Measurements from ENCODE around the gene UCKL1.

Gene UCKL1

DNA sequence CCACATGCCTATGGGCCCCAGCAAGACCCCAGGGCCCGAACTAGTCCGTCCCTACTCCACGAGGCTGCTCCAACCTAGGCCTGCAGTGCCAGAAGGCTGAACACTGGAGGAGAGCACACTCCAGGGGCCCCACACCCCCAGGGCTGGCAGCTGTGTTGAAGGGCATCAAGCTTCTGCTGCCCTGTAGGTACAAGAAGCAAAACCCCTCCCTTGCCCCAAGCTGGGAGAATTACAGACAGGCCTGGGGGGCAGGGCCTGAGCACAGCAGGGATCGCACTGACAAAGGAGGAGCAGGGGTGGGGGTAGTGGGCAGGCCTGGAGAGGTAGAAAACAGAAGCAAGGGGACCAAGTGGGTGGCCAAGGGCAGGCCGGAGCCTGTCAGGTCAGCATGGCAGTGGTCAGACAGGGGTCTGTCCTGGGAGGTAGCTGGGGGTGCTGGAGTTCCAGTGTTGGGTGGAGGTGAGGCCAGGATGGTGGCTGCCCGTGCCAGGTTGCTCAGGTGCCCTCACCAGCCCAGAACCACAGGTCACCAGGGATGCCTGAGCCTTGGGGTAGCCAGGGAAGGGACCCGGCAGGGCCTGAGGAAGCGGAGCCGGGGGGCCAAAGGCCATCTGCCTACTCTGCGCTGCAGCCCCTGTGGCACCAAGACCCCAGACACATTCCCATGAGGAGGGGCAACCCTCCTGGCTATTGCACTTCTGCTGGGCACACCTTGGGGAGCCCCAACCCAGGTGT lies 2.9 kb upstream of the UCKL1 start:
- DNase-seq, result no peak

DNA sequence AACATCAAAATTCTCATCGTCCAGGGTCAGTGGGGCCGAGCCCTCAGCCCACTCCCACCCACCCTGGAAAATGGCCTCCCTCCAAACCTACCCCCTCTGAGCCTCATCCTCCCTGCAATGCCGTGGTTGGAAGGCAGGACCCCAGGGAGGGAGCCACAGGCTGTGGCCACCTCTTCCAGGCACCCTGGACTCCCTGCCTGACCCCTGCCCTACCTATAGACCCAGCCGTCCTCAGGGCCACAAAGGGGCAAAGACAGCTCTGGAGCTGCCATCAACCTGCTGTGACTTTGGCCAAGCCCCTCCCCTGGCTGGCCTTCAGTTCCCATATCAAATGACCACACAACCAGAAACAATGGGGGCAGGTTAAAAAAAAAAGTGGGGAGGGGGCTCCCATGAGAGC lies 2.3 kb upstream of the UCKL1 start:
- no peak for DNase-seq

GRCh38 chr20:63957690-63958441 lies 1.6 kb upstream of the UCKL1 start:
- no peak for DNase-seq

GRCh38 chr20:63957004-63957689 lies 931 bp upstream of the UCKL1 start:
- DNase-seq, result peak; percentile 70

DNA sequence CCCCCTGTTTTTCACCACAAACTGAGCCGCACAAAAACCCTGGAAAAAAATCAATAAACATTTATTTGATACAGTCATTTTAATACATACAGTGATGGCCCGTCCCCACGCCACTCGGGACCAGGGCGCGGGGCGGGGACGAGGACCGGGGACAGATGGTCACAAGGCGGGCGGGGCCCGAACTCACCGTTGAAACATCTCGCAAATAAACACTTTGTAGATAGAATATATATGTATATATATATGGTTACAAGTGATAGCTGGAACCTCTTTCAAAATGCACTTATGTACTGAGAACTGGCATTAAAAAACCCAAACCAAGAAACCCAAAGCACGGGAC lies 418 bp upstream of the UCKL1 start:
- DNase-seq, result peak; percentile 80

DNA sequence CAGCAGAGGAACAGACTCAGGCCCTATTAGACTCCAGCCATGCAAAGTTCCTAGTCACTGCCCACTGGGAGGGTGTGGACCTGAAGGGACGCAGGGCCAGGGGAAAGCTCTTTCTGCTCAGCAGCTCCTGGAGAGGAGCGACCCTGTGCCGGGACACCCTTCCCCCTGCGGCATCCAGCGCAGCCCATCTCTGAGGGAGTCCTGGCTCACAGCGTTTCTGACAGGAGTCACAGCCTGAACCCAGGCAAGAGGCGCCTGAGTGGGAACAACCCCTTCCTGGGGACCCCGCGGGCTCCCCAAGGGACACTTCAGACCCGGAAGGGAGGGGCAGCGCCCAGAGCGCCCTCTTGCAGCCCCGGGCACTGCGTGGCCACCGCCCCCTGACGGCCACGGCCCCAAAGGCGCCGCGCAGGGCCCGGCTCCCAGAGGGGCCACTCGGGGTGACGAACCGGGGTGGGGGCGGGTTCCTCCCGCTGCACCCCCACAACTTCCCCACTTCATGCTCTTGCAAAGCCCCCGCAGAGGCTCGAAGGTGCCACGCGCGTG lies 862 bp downstream of the UCKL1 start:
- no peak for DNase-seq

- DNase-seq, result no peak
Measured at GRCh38 chr20:63953764-63954429, 2.3 kb downstream of the UCKL1 start.

DNA sequence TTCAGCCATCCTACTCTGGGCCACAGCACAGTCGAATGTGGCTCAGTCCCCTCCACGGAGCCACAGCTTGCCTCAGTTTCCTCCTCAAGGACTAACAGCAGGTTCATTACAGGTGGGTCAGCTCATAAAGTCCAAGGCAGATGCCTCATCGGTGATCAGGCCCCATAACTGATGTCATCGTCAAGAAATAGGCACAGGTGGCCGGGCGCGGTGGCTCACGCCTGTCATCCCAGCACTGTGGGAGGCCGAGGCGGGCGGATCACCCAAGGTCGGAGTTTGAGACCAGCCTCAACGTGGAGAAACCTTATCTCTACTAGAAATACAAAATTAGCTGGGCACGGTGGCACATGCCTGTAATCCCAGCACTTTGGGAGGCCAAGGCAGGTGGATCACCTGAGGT lies 3.4 kb downstream of the UCKL1 start:
- no peak for DNase-seq

DNA sequence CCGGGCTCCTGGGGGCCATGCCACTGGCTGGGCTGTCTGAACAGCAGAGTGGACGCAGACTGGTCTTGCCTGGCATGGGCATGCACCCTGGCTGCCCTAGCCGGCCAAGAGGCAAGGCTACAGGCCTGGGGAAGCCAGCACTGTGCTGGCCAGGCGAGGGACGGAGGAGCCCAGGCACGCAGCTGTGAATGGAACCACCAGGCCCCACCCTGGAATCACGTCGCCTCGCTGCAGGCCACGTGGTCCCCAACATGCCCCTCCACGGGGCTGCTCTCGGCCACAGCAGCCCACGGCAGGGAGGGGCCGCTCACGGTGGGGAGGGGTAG lies 4.0 kb downstream of the UCKL1 start:
- no peak for DNase-seq

DNA sequence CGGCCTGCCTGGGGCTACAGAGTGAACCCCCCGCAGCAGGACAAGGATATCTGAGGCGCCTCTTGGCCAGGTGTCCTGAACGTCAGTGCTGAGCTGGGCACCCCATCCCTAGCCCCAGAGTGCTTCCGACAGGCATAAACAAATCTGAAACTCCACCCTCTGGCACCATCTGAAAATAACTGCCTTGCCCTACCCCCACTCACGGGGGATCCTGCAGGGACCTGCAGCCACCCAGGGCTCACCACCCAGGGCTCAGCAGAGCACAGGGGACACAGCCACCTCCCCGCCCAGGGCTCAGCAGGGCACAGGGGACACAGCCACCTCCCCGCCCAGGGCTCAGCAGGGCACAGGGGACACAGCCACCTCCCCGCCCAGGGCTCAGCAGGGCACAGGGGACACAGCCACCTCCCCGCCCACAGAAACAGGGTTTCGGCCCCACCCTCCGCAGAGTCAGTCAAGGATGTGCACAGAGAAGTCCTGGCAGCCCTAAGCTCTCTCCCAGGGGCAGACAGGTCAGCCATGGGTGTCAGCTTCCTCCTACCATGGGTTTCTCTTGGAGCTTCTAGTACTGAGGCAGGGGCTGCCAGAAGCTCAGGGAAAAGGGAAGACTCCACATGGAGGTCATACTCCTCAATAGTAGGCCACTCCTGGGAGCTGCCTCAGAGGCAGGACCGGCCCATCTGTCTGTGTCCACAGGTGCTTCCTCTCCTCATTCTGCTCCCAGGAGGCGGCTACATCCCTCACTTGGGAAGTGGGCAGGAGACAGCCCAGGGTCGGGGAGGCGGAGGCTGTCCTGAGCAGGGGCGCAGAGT lies 4.6 kb downstream of the UCKL1 start:
- no peak for DNase-seq

DNA sequence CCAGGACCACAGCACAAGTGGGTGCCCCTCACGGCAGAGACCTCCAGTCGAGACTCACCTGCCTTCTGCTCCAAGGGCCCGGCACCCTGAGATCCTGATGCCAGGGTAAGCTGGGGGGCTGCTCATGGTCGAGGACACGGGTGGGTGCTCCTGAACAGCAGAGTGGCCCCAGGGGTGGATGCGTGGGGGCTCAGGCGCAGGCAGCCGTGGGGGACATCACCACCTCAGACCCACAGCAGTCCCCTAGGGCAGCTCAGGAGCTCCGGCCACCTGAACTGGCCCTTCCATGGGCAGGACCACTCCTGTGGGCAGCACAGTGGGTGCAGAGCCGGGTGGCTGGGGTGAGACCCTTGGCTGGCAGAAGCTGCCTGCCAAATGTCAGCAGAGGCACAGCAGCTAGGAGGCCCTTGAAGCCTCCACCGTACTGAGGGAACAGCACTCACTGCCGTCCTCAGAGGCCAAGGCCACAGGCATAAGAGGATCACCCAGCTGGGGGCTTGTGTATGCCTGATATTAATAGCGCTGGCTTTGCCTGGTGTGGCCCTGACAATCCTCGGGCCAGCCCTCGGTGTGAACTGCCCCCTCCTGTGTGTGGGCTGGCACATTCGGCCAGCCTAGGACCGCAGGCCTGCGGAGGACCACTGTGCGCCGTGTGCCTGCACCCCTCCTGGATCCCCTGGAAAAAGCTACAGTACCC lies 5.4 kb downstream of the UCKL1 start:
- no peak for DNase-seq

DNA sequence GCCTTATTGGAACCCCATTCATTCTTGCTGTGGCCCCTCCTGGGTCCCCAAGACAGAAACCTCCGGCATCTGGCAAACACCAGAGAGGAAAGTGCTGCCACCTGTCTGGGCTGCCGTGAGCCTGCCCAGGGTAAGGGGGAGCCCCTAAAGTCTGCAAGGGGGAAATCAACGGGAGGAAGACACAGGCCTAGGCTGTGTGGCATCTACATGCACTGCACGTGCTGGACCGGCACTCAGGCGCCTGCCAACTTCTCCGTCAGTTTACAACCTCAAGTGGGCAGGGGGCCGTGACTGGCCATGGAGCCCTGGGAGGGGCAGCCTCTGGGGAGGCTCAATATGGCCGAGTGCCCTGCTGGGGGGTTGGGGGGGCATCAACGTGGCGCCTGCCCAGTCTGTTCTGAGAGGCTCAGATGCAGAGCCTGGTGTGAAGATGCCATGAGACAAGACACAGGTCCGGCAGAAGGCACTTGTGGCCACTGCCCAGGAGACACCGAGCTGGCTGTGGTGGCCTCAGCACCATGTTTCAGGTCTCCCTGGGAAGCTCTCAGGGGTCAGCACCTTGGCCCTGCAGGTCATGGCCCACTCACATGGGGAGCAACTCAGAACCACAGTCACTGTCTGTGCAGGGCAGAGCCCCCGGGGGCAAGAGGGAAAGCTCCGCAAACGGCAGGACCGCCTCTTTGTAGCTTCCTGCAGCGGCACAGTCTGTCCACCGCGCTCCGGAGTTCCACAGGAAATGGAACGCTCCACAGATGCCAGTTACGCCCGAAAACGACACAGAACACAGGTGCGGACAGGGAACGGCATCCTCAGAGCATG lies 8.4 kb downstream of the UCKL1 start:
- DNase-seq, result no peak

- no peak for DNase-seq
Measured at GRCh38 chr20:63946986-63947637, 9.1 kb downstream of the UCKL1 start.

- no peak for DNase-seq
Measured at GRCh38 chr20:63945921-63946920, 10.0 kb downstream of the UCKL1 start.

- DNase-seq, result no peak
Measured at GRCh38 chr20:63945031-63945658, 11.1 kb downstream of the UCKL1 start.

- DNase-seq, result no peak
Measured at GRCh38 chr20:63944078-63944941, 11.9 kb downstream of the UCKL1 start.

DNA sequence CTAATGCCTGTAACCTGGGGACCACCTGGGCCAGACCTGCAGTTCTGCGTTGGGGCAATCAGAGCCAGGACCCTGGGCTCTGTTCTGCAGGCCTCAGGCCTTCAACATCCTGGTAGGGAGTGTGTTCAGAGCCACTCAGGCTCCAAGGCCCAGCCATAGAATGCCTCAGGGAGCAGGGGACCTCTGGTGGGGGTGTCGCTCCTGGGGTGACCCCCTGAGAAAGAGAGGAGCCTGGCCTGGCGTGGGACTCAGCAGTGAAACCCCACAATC lies 12.5 kb downstream of the UCKL1 start:
- no peak for DNase-seq

Measured in NCI-H2227 treated with DMSO at 0.1 percent for 48 hours (cell line).